ENCODE results near the gene PUM1. TPM values are rescaled to one million over a fixed set of nuclear protein-coding genes. Genes with fewer than 3 reads are reported as not detected.

PUM1 gene
- total and polyA plus RNA-seq, 2 of the 4 experiments (the other 2 are of a cell fraction), result 75.4 to 137 TPM

- peaks cover 61% of the 10 kb centered on the region for H4K20me1 ChIP-seq (ENCODE audit: insufficient read depth, low read length)
- POLR2A ChIA-PET (ENCODE audit: unreplicated experiment), result no interaction called here
Measured at GRCh38 chr1:30981172-30981571, 84.3 kb downstream of the PUM1 start.

More at GRCh38 chr1:30981172-30981571, 84.3 kb downstream of the PUM1 start:
- CTCF ChIA-PET, result no interaction called here
- no peak overlapping the region for H2BK5ac ChIP-seq (ENCODE audit: low read depth, low read length, poor library complexity, severe bottlenecking)
- H2AK9ac ChIP-seq (replicated peaks; ENCODE audit: low read depth, low read length, poor library complexity), result no peak overlapping the region
- intact Hi-C loops (cut with micrococcal nuclease), result no loop called here
- H3K14ac ChIP-seq (replicated peaks; ENCODE audit: low read depth, low read length), result no peak overlapping the region
- H3K27me3 ChIP-seq (ENCODE audit: control insufficient read depth, insufficient read depth, low read length), result no peaks in the 10 kb centered on the region
- H4K91ac ChIP-seq (ENCODE audit: insufficient read depth, low read depth, low read length), result no peak overlapping the region
- peaks cover 4% of the 10 kb centered on the region for H3K9me1 ChIP-seq (ENCODE audit: insufficient read depth, low read length)
- H3K4ac ChIP-seq (ENCODE audit: low read depth, low read length), result no peak overlapping the region
- in situ Hi-C loops (cut with MboI; ENCODE audit: low sequenced_read_pairs), result no loop called here
- H3K4me3 ChIP-seq (ENCODE audit: insufficient read depth, low read depth, low read length), result no peak overlapping the region
- H3K27ac ChIP-seq (ENCODE audit: insufficient read depth, low read length), result no peak overlapping the region
- peaks cover 24% of the 10 kb centered on the region for H3K36me3 ChIP-seq (ENCODE audit: control insufficient read depth, insufficient read depth, low read length)
- dilution Hi-C loops (cut with HindIII; ENCODE audit: low sequenced_read_pairs, unreplicated experiment), result no loop called here
- no TSS peak for BruUV-seq (replicated peaks)
- H2AFZ ChIP-seq (replicated peaks; ENCODE audit: low read length, poor library complexity), result no peak overlapping the region
- no peak for DNase-seq
- no peak overlapping the region for H3K23ac ChIP-seq (ENCODE audit: low read depth, low read length)
- H3K79me1 ChIP-seq (ENCODE audit: low read depth in 1 of 2, low read length in 2 of 2), result peaks cover 60 to 77% of the 10 kb centered on the region in 2 experiments
- H3K4me1 ChIP-seq (ENCODE audit: control insufficient read depth, insufficient read depth, low read length), result peaks cover 12% of the 10 kb centered on the region
- TF ChIP-seq POLR2A (IDR thresholded peaks at IDR 0.05; ENCODE audit: low read depth, low read length) (no peak), SMC3 (IDR thresholded peaks at IDR 0.05; ENCODE audit: low read depth, low read length) (no peak), BHLHE40 (IDR thresholded peaks at IDR 0.05; ENCODE audit: low read depth, low read length) (no peak), CTCF (conservative IDR thresholded peaks at IDR 0.05; ENCODE audit: low read depth, low read length) (no peak), RAD21 (IDR thresholded peaks at IDR 0.05; ENCODE audit: low read length) (no peak), CEBPB (IDR thresholded peaks at IDR 0.05; ENCODE audit: low read depth, low read length) (no peak)
- TF ChIP-seq, protein P1, sequence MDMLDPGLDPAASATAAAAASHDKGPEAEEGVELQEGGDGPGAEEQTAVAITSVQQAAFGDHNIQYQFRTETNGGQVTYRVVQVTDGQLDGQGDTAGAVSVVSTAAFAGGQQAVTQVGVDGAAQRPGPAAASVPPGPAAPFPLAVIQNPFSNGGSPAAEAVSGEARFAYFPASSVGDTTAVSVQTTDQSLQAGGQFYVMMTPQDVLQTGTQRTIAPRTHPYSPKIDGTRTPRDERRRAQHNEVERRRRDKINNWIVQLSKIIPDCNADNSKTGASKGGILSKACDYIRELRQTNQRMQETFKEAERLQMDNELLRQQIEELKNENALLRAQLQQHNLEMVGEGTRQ (IDR thresholded peaks at IDR 0.05; ENCODE audit: low read depth, low read length), result no peak
- H3K9ac ChIP-seq (ENCODE audit: low read depth, low read length), result no peak overlapping the region
- WGBS, 2 experiments (ENCODE audit: extremely low coverage in 2 of 2, insufficient read length in 1 of 2), result 80% methylated on average over 2 of the region's 6 CpGs; no CpG with 5 or more reads in 1 of the 2 experiments
- H3K9me3 ChIP-seq (ENCODE audit: control insufficient read depth, insufficient read depth, low read length), result no peaks in the 10 kb centered on the region
- H2BK20ac ChIP-seq (ENCODE audit: low read depth, low read length), result no peak overlapping the region
- no peak overlapping the region for H4K8ac ChIP-seq (ENCODE audit: low read depth in 2 of 2, low read length in 2 of 2)
- no peak overlapping the region for H4K5ac ChIP-seq (ENCODE audit: low read depth, low read length)
- H3K56ac ChIP-seq (ENCODE audit: extremely low read depth, insufficient read depth, low read length), result no peak overlapping the region
- no peak overlapping the region for H2AK5ac ChIP-seq (ENCODE audit: low read depth, low read length)
- no peak overlapping the region for H2BK120ac ChIP-seq (ENCODE audit: low read depth, low read length)
- H3K18ac ChIP-seq (ENCODE audit: low read depth, low read length), result no peak overlapping the region
- H3K4me2 ChIP-seq (ENCODE audit: low read depth, low read length), result no peak overlapping the region
- ATAC-seq (ENCODE audit: low read depth), result no peak
- H2BK15ac ChIP-seq (ENCODE audit: low read depth, low read length), result no peak overlapping the region

Measured in IMR-90 (cell line).